Heart left ventricle (tissue), 13 donors: Measurements from ENCODE around the gene MSI2.

Experiments used
- CTCF ChIP-seq, 12 donors: fragments of 200-600 bp; sonication (generic) in 4 of 12; IDR thresholded peaks; one replicate each; pipeline versions ENCODE4 v1.5.0 to v1.8.0; 2018 to 2022; ENCODE audit warnings: antibody characterized with exemption in 12 of 12, mild to moderate bottlenecking in 5 of 12
- POLR2A ChIP-seq, 2 donors: fragments of 450-650 bp; IDR thresholded peaks; one replicate each; pipeline ENCODE4 v1.6.1; 2017; ENCODE audit warnings: antibody characterized with exemption in 2 of 2, mild to moderate bottlenecking in 2 of 2, moderate library complexity in 2 of 2
- donor health status: ischemic (EF 13 %, LVEDD 7.1; RV severe dilation, severe dysfunction).
- donor health status: DM: no; HTN: yes; CAD: no.
- donor health status: DM: no; HTN: no; CAD: no.
- donor health status: ischemic (EF 25% LVEDD 6.9; RV normal size, moderate dysfunction).
- donor health status: ischemic (EF 25% LVEDD 5.7; RV mildly dilated, moderate dysfunction).
- donor health status: ischemic (EF 35%, LVEDD 5.7; RV mildly dilated, moderate dysfunction).
- donor health status: nonischemic (EF 11% LVEDD 7.7; RV severe dilation, severe dysfunction).
- donor health status: DM: yes; HTN: yes; CAD: no.
- donor health status: PGD.
- donor health status: ischemic (EF 29% LVEDD 5.4; RV normal size, mild dysfunction).
- donor health status: nonischemic (EF 23%, LVEDD 6.1; RV moderate dilation, normal function).

GRCh38 chr17:57285701-57286100 lies 29.4 kb downstream of the MSI2 start:
- TF ChIP-seq CTCF (IDR thresholded peaks at IDR 0.05) (no peak), POLR2A (IDR thresholded peaks at IDR 0.05) (no peak)
